ENCODE data around the gene MLIP. TPM values are rescaled to one million over a fixed set of nuclear protein-coding genes. Genes with fewer than 3 reads are reported as not detected.

MLIP gene
- total and polyA plus RNA-seq, 2 of the 8 experiments (the other 6 are each of a cell fraction or from before 2014, with no cell fraction given): not detected

DNA sequence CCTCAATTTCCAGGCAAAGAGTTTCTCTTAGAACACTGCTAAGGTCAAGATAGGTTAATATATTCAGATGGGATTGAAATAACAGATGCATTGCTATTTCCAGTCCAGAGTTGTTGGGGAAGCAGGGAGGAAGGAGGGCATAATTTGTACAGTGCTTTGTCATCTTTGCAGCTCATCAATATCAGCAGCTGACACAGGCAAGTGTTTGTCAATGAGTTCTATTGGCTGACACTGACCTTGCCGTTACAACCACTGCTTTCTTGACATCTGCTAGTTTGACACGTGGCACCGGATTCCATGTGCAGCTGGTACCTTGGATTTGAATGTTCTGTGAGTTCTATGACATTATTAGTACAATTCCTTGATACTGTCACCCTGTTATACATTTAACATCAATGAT lies 28.0 kb upstream of the MLIP start (continued):
- no peak for TF ChIP-seq POLR2AphosphoS5 (IDR thresholded peaks at IDR 0.05; ENCODE audit: low read depth, low read length)
- no peak for TF ChIP-seq RNF2 (IDR thresholded peaks at IDR 0.05; ENCODE audit: borderline replicate concordance, low read depth, low read length, missing control alignments, poor library complexity, severe bottlenecking)
